ENCODE data around the gene FOXN4. TPM values are rescaled to one million over a fixed set of nuclear protein-coding genes. Genes with fewer than 3 reads are reported as not detected.

The FOXN4 gene
- polyA plus RNA-seq, 1 donor (not counting 4 experiments of a cell fraction or from before 2014, with no cell fraction given), result not detected

- H3K4me3 ChIP-seq (ENCODE audit: control insufficient read depth in 2 of 3, extremely low read depth in 1 of 3, insufficient read depth in 2 of 3, low read depth in 1 of 3, low read length in 3 of 3), result no peak overlapping the region
- H3K9me1 ChIP-seq (ENCODE audit: control insufficient read depth, extremely low read depth, insufficient read depth, low read length), result no peaks in the 10 kb centered on the region
- dilution Hi-C loops (cut with MboI; ENCODE audit: extremely low pct_ligation_motif_present, low sequenced_read_pairs), result no loop called here
- no peaks in the 10 kb centered on the region for H3K27me3 ChIP-seq (ENCODE audit: control insufficient read depth, extremely low read depth, insufficient read depth, low read length)
- FAIRE-seq (no peak), DNase-seq (ENCODE audit: low read depth, low spot score) (no peak)
- H3K4me2 ChIP-seq (ENCODE audit: control insufficient read depth, extremely low read depth, insufficient read depth, low read depth, low read length), result no peak overlapping the region
- no peak overlapping the region for H3K9ac ChIP-seq (ENCODE audit: control insufficient read depth, extremely low read depth, insufficient read depth, low read length)
- H4K20me1 ChIP-seq (ENCODE audit: control insufficient read depth, extremely low read depth, insufficient read depth, low read length), result no peaks in the 10 kb centered on the region
- TF ChIP-seq EZH2 (IDR thresholded peaks at IDR 0.05; ENCODE audit: low read length), result no peak
- no peak for TF ChIP-seq CTCF (optimal IDR thresholded peaks at IDR 0.05 in 1 of 3, IDR thresholded peaks at IDR 0.05 in 1 of 3, conservative IDR thresholded peaks at IDR 0.05 in 1 of 3; ENCODE audit: extremely low read depth in 1 of 3, insufficient read depth in 2 of 3, low read length in 3 of 3)
- H3K9me3 ChIP-seq (ENCODE audit: control insufficient read depth, low read depth, low read length), result peaks cover 3% of the 10 kb centered on the region
- H3K27ac ChIP-seq (ENCODE audit: control insufficient read depth, insufficient read depth, low read length), result no peak overlapping the region
- no peaks in the 10 kb centered on the region for H3K36me3 ChIP-seq (ENCODE audit: control insufficient read depth in 2 of 2, extremely low read depth in 1 of 2, insufficient read depth in 2 of 2, low read length in 2 of 2)
- H2AFZ ChIP-seq (ENCODE audit: control insufficient read depth, low read length), result no peak overlapping the region
- H3K79me2 ChIP-seq (ENCODE audit: control insufficient read depth, insufficient read depth, low read length), result no peaks in the 10 kb centered on the region
- H3K4me1 ChIP-seq (ENCODE audit: control insufficient read depth, extremely low read depth, insufficient read depth, low read length), result no peaks in the 10 kb centered on the region
Measured at GRCh38 chr12:109253913-109254544, 55.1 kb downstream of the FOXN4 start.

- H3K9me1 ChIP-seq (ENCODE audit: control insufficient read depth, extremely low read depth, insufficient read depth, low read length), result no peaks in the 10 kb centered on the region
- no peaks in the 10 kb centered on the region for H3K4me1 ChIP-seq (ENCODE audit: control insufficient read depth, extremely low read depth, insufficient read depth, low read length)
- H2AFZ ChIP-seq (ENCODE audit: control insufficient read depth, low read length), result no peak overlapping the region
- FAIRE-seq (no peak), DNase-seq (ENCODE audit: low read depth, low spot score) (no peak)
- no peaks in the 10 kb centered on the region for H3K79me2 ChIP-seq (ENCODE audit: control insufficient read depth, insufficient read depth, low read length)
- dilution Hi-C loops (cut with MboI; ENCODE audit: extremely low pct_ligation_motif_present, low sequenced_read_pairs), result no loop called here
- H3K9me3 ChIP-seq (ENCODE audit: control insufficient read depth, low read depth, low read length), result peaks cover 3% of the 10 kb centered on the region
- no peaks in the 10 kb centered on the region for H3K27me3 ChIP-seq (ENCODE audit: control insufficient read depth, extremely low read depth, insufficient read depth, low read length)
- H4K20me1 ChIP-seq (ENCODE audit: control insufficient read depth, extremely low read depth, insufficient read depth, low read length), result no peaks in the 10 kb centered on the region
- no peak overlapping the region for H3K4me3 ChIP-seq (ENCODE audit: control insufficient read depth in 2 of 3, extremely low read depth in 1 of 3, insufficient read depth in 2 of 3, low read depth in 1 of 3, low read length in 3 of 3)
- H3K4me2 ChIP-seq (ENCODE audit: control insufficient read depth, extremely low read depth, insufficient read depth, low read depth, low read length), result no peak overlapping the region
- H3K9ac ChIP-seq (ENCODE audit: control insufficient read depth, extremely low read depth, insufficient read depth, low read length), result no peak overlapping the region
- no peaks in the 10 kb centered on the region for H3K36me3 ChIP-seq (ENCODE audit: control insufficient read depth in 2 of 2, extremely low read depth in 1 of 2, insufficient read depth in 2 of 2, low read length in 2 of 2)
- no peak for TF ChIP-seq EZH2 (IDR thresholded peaks at IDR 0.05; ENCODE audit: low read length)
- no peak for TF ChIP-seq CTCF (optimal IDR thresholded peaks at IDR 0.05 in 1 of 3, IDR thresholded peaks at IDR 0.05 in 1 of 3, conservative IDR thresholded peaks at IDR 0.05 in 1 of 3; ENCODE audit: extremely low read depth in 1 of 3, insufficient read depth in 2 of 3, low read length in 3 of 3)
- no peak overlapping the region for H3K27ac ChIP-seq (ENCODE audit: control insufficient read depth, insufficient read depth, low read length)
Measured at GRCh38 chr12:109252799-109253198, 56.3 kb downstream of the FOXN4 start.

All from keratinocyte (primary cell).